Measurements from ENCODE around the gene ZNF579. TPM values are rescaled to one million over a fixed set of nuclear protein-coding genes. Genes with fewer than 3 reads are reported as not detected.

ZNF579 gene
- polyA plus RNA-seq, 1 donor (not counting 4 experiments of a cell fraction or from before 2014, with no cell fraction given) = 1.5 TPM

GRCh38 chr19:55579766-55580621, 654 bp downstream of the ZNF579 start:
- Histone ChIP-seq H3K27me3 (ENCODE audit: control insufficient read depth, extremely low read depth, insufficient read depth, low read length) (peaks cover 2% of the 10 kb centered on the region), H2AFZ (ENCODE audit: control insufficient read depth, low read length) (peak overlapping the region; percentile 62), H3K9ac (ENCODE audit: control insufficient read depth, extremely low read depth, insufficient read depth, low read length) (peak overlapping the region; percentile 75), H4K20me1 (ENCODE audit: control insufficient read depth, extremely low read depth, insufficient read depth, low read length) (no peaks in the 10 kb centered on the region), H3K4me1 (ENCODE audit: control insufficient read depth, extremely low read depth, insufficient read depth, low read length) (peaks cover 12% of the 10 kb centered on the region), H3K9me1 (ENCODE audit: control insufficient read depth, extremely low read depth, insufficient read depth, low read length) (no peaks in the 10 kb centered on the region), H3K79me2 (ENCODE audit: control insufficient read depth, insufficient read depth, low read length) (peaks cover 13% of the 10 kb centered on the region), H3K36me3 (ENCODE audit: control insufficient read depth in 2 of 2, extremely low read depth in 1 of 2, insufficient read depth in 2 of 2, low read length in 2 of 2) (peaks cover 0 to 2% of the 10 kb centered on the region in 2 experiments), H3K9me3 (ENCODE audit: control insufficient read depth, low read depth, low read length) (no peaks in the 10 kb centered on the region), H3K4me3 (ENCODE audit: control insufficient read depth in 2 of 3, extremely low read depth in 1 of 3, insufficient read depth in 2 of 3, low read depth in 1 of 3, low read length in 3 of 3) (peak overlapping the region; percentile 80 to 97 (median 91)), H3K4me2 (ENCODE audit: control insufficient read depth, extremely low read depth, insufficient read depth, low read depth, low read length) (peak overlapping the region; percentile 80), H3K27ac (ENCODE audit: control insufficient read depth, insufficient read depth, low read length) (peak overlapping the region; percentile 17)
- FAIRE-seq (no peak), DNase-seq (ENCODE audit: low read depth, low spot score) (no peak)
- dilution Hi-C loops (cut with MboI; ENCODE audit: extremely low pct_ligation_motif_present, low sequenced_read_pairs) = no loop called here
- TF ChIP-seq, protein P1, sequence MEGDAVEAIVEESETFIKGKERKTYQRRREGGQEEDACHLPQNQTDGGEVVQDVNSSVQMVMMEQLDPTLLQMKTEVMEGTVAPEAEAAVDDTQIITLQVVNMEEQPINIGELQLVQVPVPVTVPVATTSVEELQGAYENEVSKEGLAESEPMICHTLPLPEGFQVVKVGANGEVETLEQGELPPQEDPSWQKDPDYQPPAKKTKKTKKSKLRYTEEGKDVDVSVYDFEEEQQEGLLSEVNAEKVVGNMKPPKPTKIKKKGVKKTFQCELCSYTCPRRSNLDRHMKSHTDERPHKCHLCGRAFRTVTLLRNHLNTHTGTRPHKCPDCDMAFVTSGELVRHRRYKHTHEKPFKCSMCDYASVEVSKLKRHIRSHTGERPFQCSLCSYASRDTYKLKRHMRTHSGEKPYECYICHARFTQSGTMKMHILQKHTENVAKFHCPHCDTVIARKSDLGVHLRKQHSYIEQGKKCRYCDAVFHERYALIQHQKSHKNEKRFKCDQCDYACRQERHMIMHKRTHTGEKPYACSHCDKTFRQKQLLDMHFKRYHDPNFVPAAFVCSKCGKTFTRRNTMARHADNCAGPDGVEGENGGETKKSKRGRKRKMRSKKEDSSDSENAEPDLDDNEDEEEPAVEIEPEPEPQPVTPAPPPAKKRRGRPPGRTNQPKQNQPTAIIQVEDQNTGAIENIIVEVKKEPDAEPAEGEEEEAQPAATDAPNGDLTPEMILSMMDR (optimal IDR thresholded peaks at IDR 0.05 in 1 of 3, IDR thresholded peaks at IDR 0.05 in 1 of 3, conservative IDR thresholded peaks at IDR 0.05 in 1 of 3; ENCODE audit: extremely low read depth in 1 of 3, insufficient read depth in 2 of 3, low read length in 3 of 3) = no peak
- no peak for TF ChIP-seq EZH2 (IDR thresholded peaks at IDR 0.05; ENCODE audit: low read length)

DNA sequence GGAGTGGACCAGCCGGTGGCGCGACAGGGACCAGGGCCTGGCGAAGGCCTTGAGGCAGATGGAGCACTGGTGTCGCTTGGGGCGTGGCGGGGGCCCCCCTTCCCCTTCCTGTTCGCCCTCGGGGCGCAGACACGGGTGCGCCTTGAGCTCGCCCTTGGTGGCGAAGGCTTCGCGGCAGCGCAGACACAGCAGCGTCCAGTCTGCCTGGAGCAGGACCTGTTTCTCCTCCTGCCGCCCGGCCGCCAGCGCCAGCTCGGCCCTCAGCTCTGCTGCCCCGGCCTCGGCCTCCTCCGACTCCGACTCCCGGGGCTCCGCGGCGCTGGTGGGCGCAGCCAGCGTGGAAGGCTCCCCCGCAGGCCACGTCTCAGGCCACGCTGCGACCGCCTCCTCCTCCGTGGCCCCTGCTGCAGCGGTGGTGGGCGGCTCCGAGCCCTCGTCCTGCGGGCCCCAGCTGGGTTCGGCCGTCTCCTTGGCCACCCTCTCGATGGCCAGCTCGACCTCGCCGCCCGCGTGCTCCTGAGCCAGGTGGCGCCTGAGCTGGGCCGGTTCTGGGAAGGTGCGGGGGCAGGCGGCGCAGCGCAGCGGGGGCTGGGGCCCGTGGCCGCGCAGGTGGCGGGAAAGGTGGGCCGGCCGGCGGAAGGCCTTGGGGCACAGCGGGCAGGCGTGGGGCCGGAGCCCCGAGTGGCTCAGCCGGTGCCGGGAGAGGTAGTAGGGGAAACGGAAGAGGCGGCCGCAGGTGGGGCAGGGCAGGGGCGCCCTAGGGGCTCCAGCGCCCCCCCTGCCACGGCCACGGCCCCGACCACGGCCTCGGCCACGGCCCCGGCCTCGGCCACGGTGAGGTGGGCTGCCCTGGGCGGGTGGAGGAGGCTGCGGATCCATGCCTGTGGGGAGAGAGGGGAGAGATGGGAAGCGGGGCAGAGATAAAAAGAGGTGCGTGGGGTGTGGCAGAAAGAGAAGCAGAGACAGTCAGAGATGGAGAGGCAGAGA, 1.6 kb downstream of the ZNF579 start:
- dilution Hi-C loops (cut with MboI; ENCODE audit: extremely low pct_ligation_motif_present, low sequenced_read_pairs) = no loop called here
- Histone ChIP-seq H3K27ac (ENCODE audit: control insufficient read depth, insufficient read depth, low read length) (no peak overlapping the region), H3K4me3 (ENCODE audit: control insufficient read depth in 2 of 3, extremely low read depth in 1 of 3, insufficient read depth in 2 of 3, low read depth in 1 of 3, low read length in 3 of 3) (peak overlapping the region; percentile 80 to 97 (median 91))

More for the DNA sequence above, 1.6 kb downstream of the ZNF579 start:
- TF ChIP-seq, protein P1 (optimal IDR thresholded peaks at IDR 0.05 in 1 of 3, IDR thresholded peaks at IDR 0.05 in 1 of 3, conservative IDR thresholded peaks at IDR 0.05 in 1 of 3; ENCODE audit: extremely low read depth in 1 of 3, insufficient read depth in 2 of 3, low read length in 3 of 3) = no peak
- no peak for TF ChIP-seq EZH2 (IDR thresholded peaks at IDR 0.05; ENCODE audit: low read length)
- no peak for DNase-seq (ENCODE audit: low read depth, low spot score)
- H4K20me1 ChIP-seq (ENCODE audit: control insufficient read depth, extremely low read depth, insufficient read depth, low read length) = no peaks in the 10 kb centered on the region
- FAIRE-seq = no peak
- H3K4me1 ChIP-seq (ENCODE audit: control insufficient read depth, extremely low read depth, insufficient read depth, low read length) = peaks cover 12% of the 10 kb centered on the region
- H3K4me2 ChIP-seq (ENCODE audit: control insufficient read depth, extremely low read depth, insufficient read depth, low read depth, low read length) = peak overlapping the region; percentile 80
- no peaks in the 10 kb centered on the region for H3K9me1 ChIP-seq (ENCODE audit: control insufficient read depth, extremely low read depth, insufficient read depth, low read length)
- H2AFZ ChIP-seq (ENCODE audit: control insufficient read depth, low read length) = no peak overlapping the region
- H3K36me3 ChIP-seq (ENCODE audit: control insufficient read depth in 2 of 2, extremely low read depth in 1 of 2, insufficient read depth in 2 of 2, low read length in 2 of 2) = peaks cover 0 to 2% of the 10 kb centered on the region in 2 experiments
- H3K27me3 ChIP-seq (ENCODE audit: control insufficient read depth, extremely low read depth, insufficient read depth, low read length) = no peaks in the 10 kb centered on the region
- H3K79me2 ChIP-seq (ENCODE audit: control insufficient read depth, insufficient read depth, low read length) = peaks cover 13% of the 10 kb centered on the region
- peak overlapping the region; percentile 75 for H3K9ac ChIP-seq (ENCODE audit: control insufficient read depth, extremely low read depth, insufficient read depth, low read length)
- H3K9me3 ChIP-seq (ENCODE audit: control insufficient read depth, low read depth, low read length) = no peaks in the 10 kb centered on the region
